Measurements from ENCODE around the gene ALDH4A1. TPM values are rescaled to one million over a fixed set of nuclear protein-coding genes. Genes with fewer than 3 reads are reported as not detected.
A peak's percentile ranks its signal among the peaks of the same experiment; 100 is the strongest.
"Not testable (repeated sequence)": the region's sequence is repeated elsewhere in the genome, so short reads cannot be mapped to it uniquely, and the experiment has no call there.

Gene ALDH4A1
- total and polyA plus RNA-seq, 2 donors: 12.3 to 24.6 TPM

DNA sequence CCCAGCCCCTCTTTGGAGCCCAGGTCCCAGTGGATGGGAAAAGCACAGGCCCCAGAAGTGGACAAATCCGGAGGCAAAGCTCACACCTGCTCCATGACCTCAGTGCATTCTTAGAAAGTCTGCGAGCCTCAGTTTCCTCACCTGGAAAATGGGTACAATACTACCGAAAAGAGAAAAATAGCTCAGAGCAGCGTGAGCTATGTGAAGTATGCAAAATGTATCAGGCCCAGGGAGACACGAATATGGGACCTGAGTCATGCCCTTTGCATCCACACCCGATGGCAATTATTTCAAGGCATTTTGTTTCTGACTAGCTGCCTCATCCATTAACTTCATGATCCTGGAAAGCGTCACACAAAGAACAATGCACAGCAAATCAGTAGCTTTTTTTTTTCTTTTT is 9.2 kb downstream of the ALDH4A1 start:
- H3K4me3 ChIP-seq (ENCODE audit: low read length in 2 of 2): no peak overlapping the region
- H3K36me3 ChIP-seq (ENCODE audit: control insufficient read depth in 2 of 2, insufficient read depth in 2 of 2, low read length in 1 of 2): peaks cover 0 to 3% of the 10 kb centered on the region in 2 donors
- WGBS: 98% methylated on average over 7 of the region's 7 CpGs
- no peak overlapping the region for H3K27ac ChIP-seq (ENCODE audit: low read depth in 1 of 2, low read length in 1 of 2)
- no peaks in the 10 kb centered on the region for H3K9me3 ChIP-seq (ENCODE audit: control insufficient read depth in 2 of 2, insufficient read depth in 1 of 2, low read length in 1 of 2)
- no peaks in the 10 kb centered on the region for H3K4me1 ChIP-seq (ENCODE audit: control insufficient read depth in 2 of 2, insufficient read depth in 2 of 2, low read length in 2 of 2)
- no peak for DNase-seq (ENCODE audit: low read depth in 6 of 9, low spot score in 9 of 9)
- H3K27me3 ChIP-seq (ENCODE audit: control insufficient read depth in 2 of 2, insufficient read depth in 1 of 2, low read length in 1 of 2): no peaks in the 10 kb centered on the region

DNA sequence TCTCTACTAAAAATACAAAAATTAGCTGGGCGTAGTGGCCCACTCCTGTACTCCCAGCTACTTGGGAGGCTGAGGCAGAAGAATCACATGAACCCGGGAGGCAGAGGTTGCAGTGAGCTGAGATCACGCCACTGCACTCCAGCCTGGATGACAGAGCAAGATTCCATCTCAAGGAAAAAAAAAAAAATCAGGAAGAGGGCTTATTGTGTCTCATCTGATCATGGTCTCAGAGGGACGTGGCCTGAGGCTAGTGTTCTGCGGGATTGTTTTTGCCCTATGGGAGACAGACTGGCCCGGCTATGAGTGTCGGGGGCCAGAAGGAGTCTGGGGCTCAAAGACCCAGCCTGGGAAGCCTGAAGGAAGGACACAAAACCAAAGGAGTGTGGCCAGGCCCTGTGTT is 10.5 kb downstream of the ALDH4A1 start:
- H3K9me3 ChIP-seq (ENCODE audit: control insufficient read depth in 2 of 2, insufficient read depth in 1 of 2, low read length in 1 of 2); H3K27ac ChIP-seq (ENCODE audit: low read depth in 1 of 2, low read length in 1 of 2); H3K36me3 ChIP-seq (ENCODE audit: control insufficient read depth in 2 of 2, insufficient read depth in 2 of 2, low read length in 1 of 2); H3K4me1 ChIP-seq (ENCODE audit: control insufficient read depth in 2 of 2, insufficient read depth in 2 of 2, low read length in 2 of 2); H3K4me3 ChIP-seq (ENCODE audit: low read length in 2 of 2); DNase-seq (ENCODE audit: low read depth in 6 of 9, low spot score in 9 of 9); H3K27me3 ChIP-seq (ENCODE audit: control insufficient read depth in 2 of 2, insufficient read depth in 1 of 2, low read length in 1 of 2): not testable (repeated sequence)
- WGBS: 97% methylated on average over 7 of the region's 7 CpGs

DNA sequence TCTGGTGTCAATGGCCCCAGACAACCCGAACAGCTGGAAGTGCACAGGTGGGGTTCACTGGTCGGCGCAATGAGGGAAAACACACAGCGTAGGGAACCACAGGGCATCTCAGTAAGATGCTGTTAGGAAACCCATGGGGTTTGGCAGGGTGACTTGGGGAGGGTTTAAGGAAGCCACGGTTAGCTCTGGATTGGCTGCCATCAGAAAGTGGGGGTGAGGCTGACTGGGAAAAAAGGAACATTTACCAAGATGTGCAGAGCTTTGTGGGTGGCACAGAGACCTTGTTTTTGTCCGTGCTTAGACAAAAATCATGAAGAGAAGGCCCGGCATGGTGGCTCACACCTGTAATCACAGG is 11.0 kb downstream of the ALDH4A1 start:
- Histone ChIP-seq H3K27me3 (ENCODE audit: control insufficient read depth in 2 of 2, insufficient read depth in 1 of 2, low read length in 1 of 2) (no peaks in the 10 kb centered on the region), H3K27ac (ENCODE audit: low read depth in 1 of 2, low read length in 1 of 2) (no peak overlapping the region), H3K36me3 (ENCODE audit: control insufficient read depth in 2 of 2, insufficient read depth in 2 of 2, low read length in 1 of 2) (peaks cover 0 to 3% of the 10 kb centered on the region in 2 donors), H3K4me3 (ENCODE audit: low read length in 2 of 2) (no peak overlapping the region), H3K4me1 (ENCODE audit: control insufficient read depth in 2 of 2, insufficient read depth in 2 of 2, low read length in 2 of 2) (no peaks in the 10 kb centered on the region), H3K9me3 (ENCODE audit: control insufficient read depth in 2 of 2, insufficient read depth in 1 of 2, low read length in 1 of 2) (no peaks in the 10 kb centered on the region)
- no peak for DNase-seq (ENCODE audit: low read depth in 6 of 9, low spot score in 9 of 9)
- 87% methylated on average over 7 of the region's 7 CpGs for WGBS

DNA sequence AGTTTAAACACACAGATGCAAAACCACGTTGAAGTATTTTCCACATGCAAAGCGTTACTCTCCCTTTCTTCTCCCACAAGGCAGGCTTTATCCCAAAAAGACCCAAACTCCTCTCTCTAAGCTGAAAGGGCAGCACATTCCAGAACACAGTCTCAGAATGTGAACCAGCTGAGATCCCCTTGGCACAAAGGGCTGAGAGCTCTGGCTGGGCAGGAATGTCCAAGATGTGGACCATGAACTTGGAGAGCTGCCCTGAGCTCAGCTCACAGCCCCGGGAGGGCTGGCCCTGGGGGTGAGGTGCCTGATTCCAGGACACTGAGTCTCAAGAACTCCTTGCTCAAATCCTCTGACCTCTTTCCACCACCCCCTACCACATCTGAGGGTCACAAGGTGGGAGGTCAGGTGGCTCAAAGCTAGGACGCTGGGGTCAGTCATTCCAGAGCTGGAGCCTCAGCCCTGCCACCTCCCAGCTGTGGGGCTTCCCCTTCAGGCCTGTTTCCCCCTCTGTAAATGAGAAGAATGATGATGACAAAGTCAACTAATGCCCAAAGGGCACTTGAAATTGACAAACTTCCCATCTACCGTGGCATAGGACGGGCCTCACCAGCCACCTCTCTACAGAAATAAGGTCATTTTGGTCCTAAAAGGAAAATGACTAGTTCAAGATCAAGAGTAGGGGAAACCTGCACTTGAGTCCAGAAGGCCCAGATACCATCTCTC is 11.5 kb downstream of the ALDH4A1 start:
- DNase-seq (ENCODE audit: low read depth in 6 of 9, low spot score in 9 of 9): no peak
- no peaks in the 10 kb centered on the region for H3K9me3 ChIP-seq (ENCODE audit: control insufficient read depth in 2 of 2, insufficient read depth in 1 of 2, low read length in 1 of 2)
- H3K4me1 ChIP-seq (ENCODE audit: control insufficient read depth in 2 of 2, insufficient read depth in 2 of 2, low read length in 2 of 2): no peaks in the 10 kb centered on the region
- no peak overlapping the region for H3K27ac ChIP-seq (ENCODE audit: low read depth in 1 of 2, low read length in 1 of 2)
- WGBS: 89% methylated on average over 6 of the region's 6 CpGs
- no peak overlapping the region for H3K4me3 ChIP-seq (ENCODE audit: low read length in 2 of 2)
- H3K36me3 ChIP-seq (ENCODE audit: control insufficient read depth in 2 of 2, insufficient read depth in 2 of 2, low read length in 1 of 2): peaks cover 0 to 3% of the 10 kb centered on the region in 2 donors
- no peaks in the 10 kb centered on the region for H3K27me3 ChIP-seq (ENCODE audit: control insufficient read depth in 2 of 2, insufficient read depth in 1 of 2, low read length in 1 of 2)

DNA sequence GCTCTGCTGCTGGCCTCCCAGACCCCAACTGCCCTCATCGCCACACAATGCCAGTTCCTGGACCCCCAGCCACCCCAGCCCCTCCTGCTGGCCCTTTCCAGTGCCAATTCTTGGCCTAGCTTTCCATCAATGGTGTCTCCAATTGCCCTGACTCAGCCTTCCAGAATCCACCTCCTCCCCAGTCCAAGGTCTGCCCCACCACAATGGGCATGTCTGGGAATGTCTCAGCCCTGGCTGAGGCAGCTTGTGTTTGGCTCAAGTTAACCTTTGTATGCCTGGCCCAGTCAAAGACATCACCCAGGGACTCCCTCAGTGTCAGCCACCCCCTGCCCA is 16.4 kb downstream of the ALDH4A1 start:
- Histone ChIP-seq H3K27ac (ENCODE audit: low read depth in 1 of 2, low read length in 1 of 2) (no peak overlapping the region), H3K4me1 (ENCODE audit: control insufficient read depth in 2 of 2, insufficient read depth in 2 of 2, low read length in 2 of 2) (no peaks in the 10 kb centered on the region), H3K27me3 (ENCODE audit: control insufficient read depth in 2 of 2, insufficient read depth in 1 of 2, low read length in 1 of 2) (no peaks in the 10 kb centered on the region), H3K9me3 (ENCODE audit: control insufficient read depth in 2 of 2, insufficient read depth in 1 of 2, low read length in 1 of 2) (no peaks in the 10 kb centered on the region), H3K4me3 (ENCODE audit: low read length in 2 of 2) (no peak overlapping the region), H3K36me3 (ENCODE audit: control insufficient read depth in 2 of 2, insufficient read depth in 2 of 2, low read length in 1 of 2) (peaks cover 0 to 10% of the 10 kb centered on the region in 2 donors)
- DNase-seq (ENCODE audit: low read depth in 6 of 9, low spot score in 9 of 9): no peak
- 97% methylated on average over 1 of the region's 1 CpG for WGBS

DNA sequence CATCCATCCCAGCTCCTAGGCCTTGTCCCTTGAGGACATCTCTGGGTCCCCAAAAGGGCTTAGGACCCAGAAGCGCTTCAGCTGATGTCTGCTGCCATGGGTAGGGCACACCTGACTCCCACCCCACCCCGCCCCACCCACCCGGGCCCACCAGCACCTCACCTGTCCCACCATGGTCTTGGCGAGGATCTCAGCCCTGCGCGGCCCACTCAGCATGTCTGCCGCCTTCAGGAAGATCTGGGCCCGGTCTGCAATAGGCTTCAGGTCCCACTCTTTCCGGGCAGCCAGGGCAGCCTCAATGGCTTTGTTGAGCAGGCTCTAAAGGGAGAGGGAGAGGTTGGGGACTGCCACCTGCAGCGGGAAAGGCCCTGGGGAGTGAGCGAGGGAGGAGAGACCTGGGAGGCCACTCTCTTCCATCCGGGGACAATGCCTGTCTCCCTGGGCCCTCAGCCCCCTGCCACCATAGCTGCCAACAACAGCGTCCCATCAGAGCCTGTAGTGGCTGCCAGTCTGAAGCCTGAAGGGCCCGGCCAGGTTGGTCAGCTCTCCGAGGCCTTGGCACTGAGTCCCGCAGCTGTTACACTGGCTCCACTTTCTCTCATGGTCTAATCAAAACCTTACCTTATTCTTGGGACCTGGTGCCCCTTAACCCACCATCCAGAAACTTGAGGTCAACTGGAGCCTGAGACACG is 16.9 kb downstream of the ALDH4A1 start:
- Histone ChIP-seq H3K4me3 (ENCODE audit: low read length in 2 of 2) (no peak overlapping the region), H3K27me3 (ENCODE audit: control insufficient read depth in 2 of 2, insufficient read depth in 1 of 2, low read length in 1 of 2) (no peaks in the 10 kb centered on the region), H3K27ac (ENCODE audit: low read depth in 1 of 2, low read length in 1 of 2) (no peak overlapping the region), H3K4me1 (ENCODE audit: control insufficient read depth in 2 of 2, insufficient read depth in 2 of 2, low read length in 2 of 2) (no peaks in the 10 kb centered on the region), H3K9me3 (ENCODE audit: control insufficient read depth in 2 of 2, insufficient read depth in 1 of 2, low read length in 1 of 2) (no peaks in the 10 kb centered on the region), H3K36me3 (ENCODE audit: control insufficient read depth in 2 of 2, insufficient read depth in 2 of 2, low read length in 1 of 2) (peaks cover 0 to 10% of the 10 kb centered on the region in 2 donors)
- DNase-seq (ENCODE audit: low read depth in 6 of 9, low spot score in 9 of 9): no peak
- WGBS: 97% methylated on average over 17 of the region's 17 CpGs

DNA sequence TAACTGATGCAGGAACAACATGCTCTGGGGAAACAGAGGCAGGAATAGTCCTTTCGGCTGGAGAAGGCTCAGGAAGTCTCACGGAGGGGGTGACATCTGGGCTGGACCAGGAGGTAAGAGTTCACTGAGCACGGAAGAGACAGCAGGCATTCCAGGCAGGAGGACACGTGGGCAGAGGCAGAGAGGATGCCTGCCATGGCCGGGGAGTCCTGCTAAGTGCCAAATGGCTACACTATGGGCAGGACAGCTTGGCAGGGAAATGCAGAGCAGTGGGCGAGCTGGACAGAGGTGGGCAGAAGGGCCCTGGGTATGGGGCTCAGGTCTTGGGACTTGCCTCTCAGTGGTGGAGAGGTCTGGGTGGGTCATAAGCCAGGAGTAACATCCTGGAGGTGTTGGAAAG is 17.6 kb downstream of the ALDH4A1 start:
- no peak overlapping the region for H3K27ac ChIP-seq (ENCODE audit: low read depth in 1 of 2, low read length in 1 of 2)
- no peak overlapping the region for H3K4me3 ChIP-seq (ENCODE audit: low read length in 2 of 2)
- H3K9me3 ChIP-seq (ENCODE audit: control insufficient read depth in 2 of 2, insufficient read depth in 1 of 2, low read length in 1 of 2): no peaks in the 10 kb centered on the region
- H3K36me3 ChIP-seq (ENCODE audit: control insufficient read depth in 2 of 2, insufficient read depth in 2 of 2, low read length in 1 of 2): peaks cover 0 to 10% of the 10 kb centered on the region in 2 donors
- no peaks in the 10 kb centered on the region for H3K27me3 ChIP-seq (ENCODE audit: control insufficient read depth in 2 of 2, insufficient read depth in 1 of 2, low read length in 1 of 2)
- DNase-seq (ENCODE audit: low read depth in 6 of 9, low spot score in 9 of 9): no peak
- no peaks in the 10 kb centered on the region for H3K4me1 ChIP-seq (ENCODE audit: control insufficient read depth in 2 of 2, insufficient read depth in 2 of 2, low read length in 2 of 2)
- 96% methylated on average over 6 of the region's 6 CpGs for WGBS

DNA sequence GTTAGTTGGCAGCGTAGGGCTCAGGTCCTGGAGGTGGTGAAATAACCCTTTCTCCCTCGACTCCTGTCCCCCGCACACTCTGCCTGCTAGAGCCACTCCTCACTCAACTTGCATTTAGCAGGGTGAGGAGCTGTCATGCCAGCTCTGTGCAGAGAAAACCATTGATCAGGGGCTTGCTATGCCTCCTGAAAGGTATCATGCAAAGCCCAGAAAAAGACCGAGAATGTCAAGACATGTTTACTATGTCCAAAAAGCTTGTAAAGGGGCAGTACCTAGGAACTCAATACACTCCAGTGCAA is 18.0 kb downstream of the ALDH4A1 start:
- Histone ChIP-seq H3K36me3 (ENCODE audit: control insufficient read depth in 2 of 2, insufficient read depth in 2 of 2, low read length in 1 of 2) (peaks cover 0 to 10% of the 10 kb centered on the region in 2 donors), H3K27me3 (ENCODE audit: control insufficient read depth in 2 of 2, insufficient read depth in 1 of 2, low read length in 1 of 2) (no peaks in the 10 kb centered on the region), H3K4me1 (ENCODE audit: control insufficient read depth in 2 of 2, insufficient read depth in 2 of 2, low read length in 2 of 2) (no peaks in the 10 kb centered on the region), H3K27ac (ENCODE audit: low read depth in 1 of 2, low read length in 1 of 2) (no peak overlapping the region), H3K4me3 (ENCODE audit: low read length in 2 of 2) (no peak overlapping the region), H3K9me3 (ENCODE audit: control insufficient read depth in 2 of 2, insufficient read depth in 1 of 2, low read length in 1 of 2) (no peaks in the 10 kb centered on the region)
- DNase-seq (ENCODE audit: low read depth in 6 of 9, low spot score in 9 of 9): no peak
- WGBS: 81% methylated on average over 4 of the region's 4 CpGs

DNA sequence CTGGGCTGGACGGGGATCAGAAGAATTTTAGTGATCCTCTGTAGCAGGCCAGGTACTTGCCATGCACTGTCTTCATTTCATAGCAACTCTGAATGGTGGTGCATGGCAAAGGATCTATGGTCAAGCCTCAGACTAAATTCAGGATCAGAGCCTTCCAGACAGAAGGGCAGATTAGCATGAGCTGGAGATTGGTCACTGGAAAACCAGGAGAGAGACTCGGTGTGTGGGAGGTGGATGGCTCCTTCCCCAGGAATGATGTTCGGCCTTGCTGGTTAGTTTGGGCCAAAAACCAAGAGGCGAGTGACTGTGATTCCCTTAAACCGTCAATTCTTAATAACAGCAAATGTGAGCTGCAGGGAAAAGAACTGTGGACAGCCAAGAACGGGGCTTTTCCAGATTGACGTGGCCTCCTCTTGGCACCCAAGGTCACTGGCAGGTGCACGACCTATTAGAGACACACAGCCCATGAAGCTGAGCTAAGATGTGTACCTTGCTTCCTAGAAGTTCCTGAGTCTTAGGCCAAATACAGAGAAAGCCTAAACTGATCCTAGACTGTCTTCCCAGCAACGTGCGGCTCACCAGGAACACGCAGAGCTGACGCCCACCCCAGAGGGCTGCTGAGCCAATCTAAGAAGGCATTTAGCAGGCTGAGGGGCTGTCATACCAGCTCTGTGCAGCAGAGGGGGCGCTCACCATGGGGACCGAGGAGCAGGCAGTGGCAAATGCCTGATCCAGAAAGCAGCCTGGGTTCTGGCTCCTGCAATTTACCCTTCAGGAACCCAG is 18.5 kb downstream of the ALDH4A1 start:
- H3K9me3 ChIP-seq (ENCODE audit: control insufficient read depth in 2 of 2, insufficient read depth in 1 of 2, low read length in 1 of 2): no peaks in the 10 kb centered on the region
- 73% methylated on average over 14 of the region's 14 CpGs for WGBS
- no peak overlapping the region for H3K4me3 ChIP-seq (ENCODE audit: low read length in 2 of 2)
- no peaks in the 10 kb centered on the region for H3K4me1 ChIP-seq (ENCODE audit: control insufficient read depth in 2 of 2, insufficient read depth in 2 of 2, low read length in 2 of 2)
- H3K27me3 ChIP-seq (ENCODE audit: control insufficient read depth in 2 of 2, insufficient read depth in 1 of 2, low read length in 1 of 2): no peaks in the 10 kb centered on the region
- no peak overlapping the region for H3K27ac ChIP-seq (ENCODE audit: low read depth in 1 of 2, low read length in 1 of 2)
- peak in 5 of 9 donors; percentile 36 to 77 (median 60) for DNase-seq (ENCODE audit: low read depth in 6 of 9, low spot score in 9 of 9)
- H3K36me3 ChIP-seq (ENCODE audit: control insufficient read depth in 2 of 2, insufficient read depth in 2 of 2, low read length in 1 of 2): peaks cover 0 to 10% of the 10 kb centered on the region in 2 donors

Measured in thymus (tissue), 11 donors.